MM.1S (cell line): ENCODE data around the gene MAPKAP1.

Experiments
- DNase-seq: peaks from one replicate; pipeline ENCODE4 v3.0.0-alpha.2; 2015
- H2AFZ ChIP-seq: fragments of 300-600 bp; sonication (generic); 2 replicates; pipeline ENCODE4 v1.6.0; 2016; ENCODE audit warnings: antibody characterized with exemption, low read length
- H3F3A ChIP-seq: fragments of 300-600 bp; sonication (generic); 2 replicates; pipeline ENCODE4 v1.6.1; 2016; ENCODE audit warnings: mild to moderate bottlenecking, antibody characterized with exemption, low read length, moderate library complexity, mixed read lengths; ENCODE audit not compliant: insufficient read depth
- H3K27ac ChIP-seq: fragments of 300-600 bp; sonication (generic); 2 replicates; pipeline ENCODE4 v1.5.1; 2016; ENCODE audit warnings: mild to moderate bottlenecking, low read length
- H3K27me3 ChIP-seq: fragments of 300-600 bp; sonication (generic); replicated peaks from 2 replicates; pipeline ENCODE4 v1.6.0; 2016; ENCODE audit warnings: low read length; ENCODE audit not compliant: insufficient read depth
- H3K36me3 ChIP-seq: fragments of 300-600 bp; sonication (generic); replicated peaks from 2 replicates; pipeline ENCODE4 v1.6.1; 2016; ENCODE audit warnings: mild to moderate bottlenecking, low read length, mixed read lengths; ENCODE audit not compliant: insufficient read depth
- H3K4me1 ChIP-seq: fragments of 300-600 bp; sonication (generic); 2 replicates; pipeline ENCODE4 v1.6.1; 2016; ENCODE audit warnings: low read length, mixed read lengths
- H3K4me2 ChIP-seq: fragments of 300-600 bp; sonication (generic); 2 replicates; pipeline ENCODE4 v1.6.0; 2016; ENCODE audit warnings: low read depth, low read length
- H3K4me3 ChIP-seq: fragments of 300-600 bp; sonication (generic); 2 replicates; pipeline ENCODE4 v1.5.1; 2016; ENCODE audit warnings: low read length, mixed read lengths
- H3K79me2 ChIP-seq: fragments of 300-600 bp; sonication (generic); 2 replicates; pipeline ENCODE4 v1.6.1; 2016; ENCODE audit warnings: mixed run types, low read length, mixed read lengths
- H3K9ac ChIP-seq: fragments of 300-600 bp; sonication (generic); 2 replicates; pipeline ENCODE4 v1.6.1; 2016; ENCODE audit warnings: low read length, mixed read lengths
- H3K9me2 ChIP-seq: fragments of 300-600 bp; sonication (generic); replicated peaks from 2 replicates; pipeline ENCODE4 v1.6.1; 2016; ENCODE audit warnings: mild to moderate bottlenecking, low read length, mixed read lengths; ENCODE audit not compliant: insufficient read depth
- H3K9me3 ChIP-seq: fragments of 300-600 bp; sonication (generic); replicated peaks from 2 replicates; pipeline ENCODE4 v1.6.1; 2016; ENCODE audit warnings: mild to moderate bottlenecking, low read length, mixed read lengths; ENCODE audit not compliant: insufficient read depth
- H4K20me1 ChIP-seq: fragments of 300-600 bp; sonication (generic); 2 replicates; pipeline ENCODE4 v1.6.1; 2016; ENCODE audit warnings: mild to moderate bottlenecking, low read length, moderate library complexity, mixed read lengths; ENCODE audit not compliant: insufficient read depth
- EZH2 ChIP-seq: fragments of 300-600 bp; sonication (generic); optimal IDR thresholded peaks from 2 replicates; pipeline ENCODE3; 2017; ENCODE audit warnings: low read depth, mild to moderate bottlenecking, antibody characterized with exemption, low read length, mixed read lengths
- EZH2phosphoT487 ChIP-seq: fragments of 300-600 bp; sonication (generic); IDR thresholded peaks from 2 replicates; pipeline ENCODE4 v1.6.1; 2018; ENCODE audit warnings: antibody characterized with exemption, low read length
- TF ChIP-seq, protein P1 (sequence below): fragments of 300-600 bp; sonication (generic); IDR thresholded peaks from 2 replicates; pipeline ENCODE4 v1.5.1; 2016; ENCODE audit warnings: antibody characterized with exemption, low read length, mixed read lengths

MAPKAP1 gene

DNA sequence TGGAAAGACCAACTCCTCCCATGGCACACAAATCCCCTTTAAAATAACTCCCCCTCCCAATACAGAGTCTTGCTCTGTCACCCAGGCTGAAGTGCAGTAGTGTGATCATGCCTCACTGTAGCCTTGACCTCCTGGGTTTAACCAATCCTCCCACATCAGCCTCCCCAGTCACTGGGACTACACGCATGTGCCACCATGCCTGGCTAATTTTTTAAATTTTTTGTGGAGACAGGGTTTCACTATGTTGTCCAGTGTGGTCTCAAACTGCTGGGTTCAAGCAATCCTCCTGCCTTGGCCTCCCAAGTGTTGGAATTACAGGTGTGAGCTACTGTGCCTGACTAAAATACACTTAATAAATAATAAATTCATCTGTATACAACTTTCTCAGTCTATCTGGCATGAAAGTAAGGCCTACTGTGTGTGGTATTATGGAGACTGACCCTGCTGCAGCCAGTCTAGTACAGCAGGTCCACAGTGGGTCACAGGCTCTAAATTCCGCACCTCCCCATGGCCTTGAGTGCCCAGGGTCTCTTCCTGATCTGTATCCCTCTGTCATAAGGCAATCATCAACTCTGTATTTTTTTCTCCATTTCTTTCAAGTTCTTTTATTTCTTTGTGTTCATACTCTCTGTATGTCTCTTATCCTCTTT lies 169.4 kb downstream of the MAPKAP1 start:
- H3K4me3 ChIP-seq, result no peak overlapping the region
- no peak overlapping the region for H3K4me2 ChIP-seq
- H3K36me3 ChIP-seq, result no peaks in the 10 kb centered on the region
- no peaks in the 10 kb centered on the region for H4K20me1 ChIP-seq
- DNase-seq, result no peak
- H3K9me2 ChIP-seq, result no peaks in the 10 kb centered on the region
- H3K27me3 ChIP-seq, result no peaks in the 10 kb centered on the region
- no peaks in the 10 kb centered on the region for H3K79me2 ChIP-seq
- H3K4me1 ChIP-seq, result no peaks in the 10 kb centered on the region
- TF ChIP-seq, protein P1, sequence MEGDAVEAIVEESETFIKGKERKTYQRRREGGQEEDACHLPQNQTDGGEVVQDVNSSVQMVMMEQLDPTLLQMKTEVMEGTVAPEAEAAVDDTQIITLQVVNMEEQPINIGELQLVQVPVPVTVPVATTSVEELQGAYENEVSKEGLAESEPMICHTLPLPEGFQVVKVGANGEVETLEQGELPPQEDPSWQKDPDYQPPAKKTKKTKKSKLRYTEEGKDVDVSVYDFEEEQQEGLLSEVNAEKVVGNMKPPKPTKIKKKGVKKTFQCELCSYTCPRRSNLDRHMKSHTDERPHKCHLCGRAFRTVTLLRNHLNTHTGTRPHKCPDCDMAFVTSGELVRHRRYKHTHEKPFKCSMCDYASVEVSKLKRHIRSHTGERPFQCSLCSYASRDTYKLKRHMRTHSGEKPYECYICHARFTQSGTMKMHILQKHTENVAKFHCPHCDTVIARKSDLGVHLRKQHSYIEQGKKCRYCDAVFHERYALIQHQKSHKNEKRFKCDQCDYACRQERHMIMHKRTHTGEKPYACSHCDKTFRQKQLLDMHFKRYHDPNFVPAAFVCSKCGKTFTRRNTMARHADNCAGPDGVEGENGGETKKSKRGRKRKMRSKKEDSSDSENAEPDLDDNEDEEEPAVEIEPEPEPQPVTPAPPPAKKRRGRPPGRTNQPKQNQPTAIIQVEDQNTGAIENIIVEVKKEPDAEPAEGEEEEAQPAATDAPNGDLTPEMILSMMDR, result no peak
- TF ChIP-seq EZH2phosphoT487, result no peak
- TF ChIP-seq EZH2, result no peak
- no peak overlapping the region for H2AFZ ChIP-seq
- no peak overlapping the region for H3K27ac ChIP-seq
- no peaks in the 10 kb centered on the region for H3K9me3 ChIP-seq
- H3F3A ChIP-seq, result no peaks in the 10 kb centered on the region
- H3K9ac ChIP-seq, result no peak overlapping the region

DNA sequence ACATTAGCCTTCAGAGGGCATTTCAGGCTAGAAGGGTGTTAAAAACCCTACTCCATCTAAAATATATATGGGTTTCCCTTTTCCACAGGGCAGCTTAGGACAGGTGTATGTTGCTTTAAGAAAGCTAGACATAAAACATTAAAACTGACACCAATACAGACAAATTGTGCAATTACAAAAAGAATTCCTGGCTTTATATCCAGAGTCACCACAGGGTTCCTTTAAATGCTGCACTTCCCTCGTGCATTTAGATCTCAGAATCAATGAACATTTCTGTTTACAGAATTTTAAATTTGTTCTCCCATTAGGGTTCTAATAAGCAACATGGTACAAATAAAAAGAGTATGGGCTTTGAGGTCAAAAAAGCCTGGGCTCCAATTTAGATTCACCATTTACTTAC lies 170.2 kb downstream of the MAPKAP1 start:
- Histone ChIP-seq H3K9me3 (no peaks in the 10 kb centered on the region), H3K9me2 (no peaks in the 10 kb centered on the region), H3K4me3 (no peak overlapping the region), H3K27ac (no peak overlapping the region), H3K27me3 (no peaks in the 10 kb centered on the region), H4K20me1 (no peaks in the 10 kb centered on the region), H2AFZ (no peak overlapping the region), H3K9ac (no peak overlapping the region), H3K36me3 (no peaks in the 10 kb centered on the region), H3F3A (no peaks in the 10 kb centered on the region), H3K79me2 (no peaks in the 10 kb centered on the region), H3K4me1 (no peaks in the 10 kb centered on the region), H3K4me2 (no peak overlapping the region)
- TF ChIP-seq EZH2 (no peak), EZH2phosphoT487 (no peak)
- TF ChIP-seq, protein P1, result no peak
- DNase-seq, result no peak

DNA sequence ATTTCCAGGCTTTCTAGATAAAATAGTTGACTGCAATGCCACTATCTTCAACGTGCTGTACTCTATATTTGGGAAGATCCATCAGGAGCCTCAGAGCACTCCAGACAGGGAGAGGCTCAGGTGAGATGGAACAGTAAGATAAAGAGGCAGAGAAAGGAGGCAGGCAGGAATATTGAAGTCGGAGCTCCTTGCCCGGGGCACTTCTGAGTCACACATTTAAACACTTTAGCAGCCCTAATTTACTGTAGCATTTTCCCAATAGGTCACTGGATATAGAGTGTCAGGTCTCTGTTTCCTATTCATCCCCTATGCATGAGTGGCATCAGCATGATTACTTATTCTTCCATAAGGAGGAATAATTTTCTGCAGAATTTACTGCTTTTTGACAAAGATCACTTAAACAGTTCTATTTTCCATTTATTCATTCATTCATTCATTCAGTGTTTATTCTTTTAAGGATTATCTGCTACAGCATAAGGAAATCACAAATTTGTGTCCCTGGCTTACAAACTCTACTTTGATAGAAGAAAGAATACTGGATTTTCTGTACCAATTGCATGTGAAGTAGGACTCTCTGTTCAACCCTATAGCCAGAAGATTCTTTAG lies 170.7 kb downstream of the MAPKAP1 start:
- no peaks in the 10 kb centered on the region for H3K9me2 ChIP-seq
- H3K9ac ChIP-seq, result no peak overlapping the region
- no peak for DNase-seq
- no peak overlapping the region for H3K4me2 ChIP-seq
- H3K36me3 ChIP-seq, result no peaks in the 10 kb centered on the region
- H4K20me1 ChIP-seq, result no peaks in the 10 kb centered on the region
- H3K4me1 ChIP-seq, result no peaks in the 10 kb centered on the region
- no peaks in the 10 kb centered on the region for H3K9me3 ChIP-seq
- no peaks in the 10 kb centered on the region for H3K27me3 ChIP-seq
- H2AFZ ChIP-seq, result no peak overlapping the region
- no peak overlapping the region for H3K27ac ChIP-seq
- H3K79me2 ChIP-seq, result no peaks in the 10 kb centered on the region
- TF ChIP-seq, protein P1, result no peak
- TF ChIP-seq EZH2phosphoT487 (no peak), EZH2 (no peak)
- no peaks in the 10 kb centered on the region for H3F3A ChIP-seq
- no peak overlapping the region for H3K4me3 ChIP-seq
